Activated naive CD4-positive, alpha-beta T cell treated with anti-CD3 and anti-CD28 coated beads, Interleukin-2, amount 50 U/mL, for 72 hours (primary cell): Measurements from ENCODE around the gene USP51. TPM values are rescaled to one million over a fixed set of nuclear protein-coding genes. Genes with fewer than 3 reads are reported as not detected.
"Not testable (repeated sequence)": the region's sequence is repeated elsewhere in the genome, so short reads cannot be mapped to it uniquely, and the experiment has no call there.

Experiments used
- ATAC-seq, 2 donors: fragments of 150-1000 bp; cut with Tn5 transposase; 2 replicates each; pipeline ENCODE4 v1.10.0; 2021; ENCODE audit warnings: mild to moderate bottlenecking in 2 of 2, moderate library complexity in 2 of 2
- DNase-seq, 2 donors: peaks; one replicate each; pipeline ENCODE4 v3.0.0; 2021 to 2022; ENCODE audit warnings: low spot score in 2 of 2
- H3K27ac Mint-ChIP-seq, 2 donors: one replicate each; pipeline ENCODE4 v1.8.0; 2022; ENCODE audit warnings: mild to moderate bottlenecking in 2 of 2, mixed read lengths in 2 of 2
- H3K36me3 Mint-ChIP-seq, 2 donors: one replicate each; pipeline ENCODE4 v1.8.0; 2022; ENCODE audit warnings: mixed read lengths in 2 of 2
- H3K9me3 Mint-ChIP-seq, 2 donors: one replicate each; pipeline ENCODE4 v1.8.0; 2022; ENCODE audit warnings: mixed read lengths in 2 of 2
- total RNA-seq, 2 donors: library from RNA; stranded (reverse); gene quantifications; one replicate each; pipeline ENCODE4 v1.2.3, GENCODE V29; 2022

Gene USP51
- 1 to 10 TPM; 1.9 to 3.9 TPM for total RNA-seq

GRCh38 chrX:55489314-55490009 lies at the start of gene USP51:
TSS of gene USP51 (minus strand) at chrX:55489848. CDS start at chrX:55488939, 909 bp downstream.
- H3K27ac Mint-ChIP-seq = peak within 1 kb of the TSS; percentile 87 to 98
- peaks cover 7 to 10% of the 10 kb centered on the region in 2 donors for H3K36me3 Mint-ChIP-seq

GRCh38 chrX:55524487-55524886 lies 34.8 kb upstream of the USP51 start:
- ATAC-seq (no peak), DNase-seq (no peak)
- H3K27ac Mint-ChIP-seq = no peak overlapping the region
- H3K9me3 Mint-ChIP-seq = no peaks in the 10 kb centered on the region
- no peaks in the 10 kb centered on the region for H3K36me3 Mint-ChIP-seq

More at GRCh38 chrX:55489314-55490009, at the start of gene USP51:
- DNase-seq (peak in 1 of 2 donors; percentile 7), ATAC-seq (peak; percentile 54 to 66)
- H3K9me3 Mint-ChIP-seq = no peaks in the 10 kb centered on the region

GRCh38 chrX:55523356-55523755 lies 33.7 kb upstream of the USP51 start:
- Mint-ChIP-seq H3K27ac (no peak overlapping the region), H3K9me3 (no peaks in the 10 kb centered on the region), H3K36me3 (no peaks in the 10 kb centered on the region)
- ATAC-seq (no peak), DNase-seq (no peak)

- ATAC-seq (no peak), DNase-seq (no peak)
- Mint-ChIP-seq H3K27ac (no peak overlapping the region), H3K36me3 (no peaks in the 10 kb centered on the region), H3K9me3 (no peaks in the 10 kb centered on the region)
These were observed 33.1 kb upstream of the USP51 start for GRCh38 chrX:55522596-55523276.

- Mint-ChIP-seq H3K27ac (no peak overlapping the region), H3K36me3 (no peaks in the 10 kb centered on the region), H3K9me3 (no peaks in the 10 kb centered on the region)
- ATAC-seq (no peak), DNase-seq (no peak)
These were observed 32.0 kb upstream of the USP51 start for GRCh38 chrX:55521687-55522086.

- ATAC-seq = peak in 1 of 2 donors; percentile 37
- DNase-seq, H3K9me3 Mint-ChIP-seq, H3K36me3 Mint-ChIP-seq, H3K27ac Mint-ChIP-seq: not testable (repeated sequence)
These were observed 27.3 kb upstream of the USP51 start for GRCh38 chrX:55516794-55517481.

GRCh38 chrX:55513045-55513737 lies 23.5 kb upstream of the USP51 start:
- H3K9me3 Mint-ChIP-seq, H3K36me3 Mint-ChIP-seq, H3K27ac Mint-ChIP-seq, ATAC-seq, DNase-seq: not testable (repeated sequence)

GRCh38 chrX:55508410-55509152 lies 18.9 kb upstream of the USP51 start:
- DNase-seq, H3K9me3 Mint-ChIP-seq, H3K27ac Mint-ChIP-seq, H3K36me3 Mint-ChIP-seq: not testable (repeated sequence)
- peak; percentile 43 to 63 for ATAC-seq

- peak in 1 of 2 donors; percentile 57 for ATAC-seq
- not testable (repeated sequence) for H3K9me3 Mint-ChIP-seq, H3K27ac Mint-ChIP-seq, H3K36me3 Mint-ChIP-seq, DNase-seq
These were observed 18.1 kb upstream of the USP51 start for GRCh38 chrX:55507699-55508098.

- not testable (repeated sequence) for H3K27ac Mint-ChIP-seq, ATAC-seq, H3K9me3 Mint-ChIP-seq, H3K36me3 Mint-ChIP-seq, DNase-seq
These were observed 17.4 kb upstream of the USP51 start for GRCh38 chrX:55507010-55507409.

- H3K27ac Mint-ChIP-seq = no peak overlapping the region
- no peaks in the 10 kb centered on the region for H3K9me3 Mint-ChIP-seq
- H3K36me3 Mint-ChIP-seq = peaks cover 7 to 10% of the 10 kb centered on the region in 2 donors
- DNase-seq (no peak), ATAC-seq (no peak)
These were observed 1.3 kb upstream of the USP51 start for GRCh38 chrX:55490974-55491373.

GRCh38 chrX:55490121-55490520 lies 473 bp upstream of the USP51 start:
- no peak for ATAC-seq
- Mint-ChIP-seq H3K36me3 (peaks cover 7 to 10% of the 10 kb centered on the region in 2 donors), H3K27ac (peak overlapping the region; percentile 65 to 98), H3K9me3 (no peaks in the 10 kb centered on the region)
- DNase-seq = no peak

- H3K27ac Mint-ChIP-seq = peak overlapping the region; percentile 87 to 98
- H3K36me3 Mint-ChIP-seq = peaks cover 7 to 10% of the 10 kb centered on the region in 2 donors
- DNase-seq (peak; percentile 46 to 60), ATAC-seq (peak; percentile 72 to 85)
- H3K9me3 Mint-ChIP-seq = no peaks in the 10 kb centered on the region
These were observed 895 bp downstream of the USP51 start for GRCh38 chrX:55488593-55489313.

GRCh38 chrX:55488006-55488592 lies 1.5 kb downstream of the USP51 start:
- DNase-seq (no peak), ATAC-seq (peak in 1 of 2 donors; percentile 7)
- Mint-ChIP-seq H3K36me3 (peaks cover 7 to 10% of the 10 kb centered on the region in 2 donors), H3K27ac (peak overlapping the region in 1 of 2 donors; percentile 98), H3K9me3 (no peaks in the 10 kb centered on the region)

GRCh38 chrX:55487143-55487542 lies 2.5 kb downstream of the USP51 start:
- H3K27ac Mint-ChIP-seq = no peak overlapping the region
- no peak for ATAC-seq
- peaks cover 7 to 10% of the 10 kb centered on the region in 2 donors for H3K36me3 Mint-ChIP-seq
- no peaks in the 10 kb centered on the region for H3K9me3 Mint-ChIP-seq
- DNase-seq = no peak
